Activated T-cell treated with anti-CD3 and anti-CD28 coated beads, Interleukin-2, amount 50 U/mL, for 48 hours (primary cell): ENCODE measurements around the gene SAMD14.

Source experiments
- DNase-seq, 2 experiments: peaks; one replicate each; pipeline ENCODE4 v3.0.0-alpha.2; 2020

The SAMD14 gene

GRCh38 chr17:50132104-50132794 lies 2.3 kb upstream of the SAMD14 start:
- DNase-seq = peak in 1 of 2 experiments; percentile 15

GRCh38 chr17:50130559-50131305 lies 772 bp upstream of the SAMD14 start:
- DNase-seq = peak in 1 of 2 experiments; percentile 40

- DNase-seq = peak in 1 of 2 experiments; percentile 21
Observed at GRCh38 chr17:50129353-50129727, 620 bp downstream of the SAMD14 start.

GRCh38 chr17:50128441-50129352 lies 1.3 kb downstream of the SAMD14 start:
- peak in 1 of 2 experiments; percentile 23 for DNase-seq

- DNase-seq = no peak
Observed at GRCh38 chr17:50127697-50128361, 2.1 kb downstream of the SAMD14 start.

GRCh38 chr17:50125420-50125997 lies 4.5 kb downstream of the SAMD14 start:
- DNase-seq = no peak

- no peak for DNase-seq
Observed at GRCh38 chr17:50123649-50124349, 6.2 kb downstream of the SAMD14 start.

- no peak for DNase-seq
Observed at GRCh38 chr17:50122945-50123344, 7.0 kb downstream of the SAMD14 start.

- no peak for DNase-seq
Observed at GRCh38 chr17:50120475-50121253, 9.3 kb downstream of the SAMD14 start.

- no peak for DNase-seq
Observed at GRCh38 chr17:50118828-50119218, 11.1 kb downstream of the SAMD14 start.

- no peak for DNase-seq
Observed at GRCh38 chr17:50118076-50118827, 11.7 kb downstream of the SAMD14 start.

- DNase-seq = peak; percentile 71 to 79
Observed at GRCh38 chr17:50117202-50118051, 12.5 kb downstream of the SAMD14 start.

- DNase-seq = no peak
Observed at GRCh38 chr17:50115756-50116155, 14.2 kb downstream of the SAMD14 start.

- peak; percentile 49 to 53 for DNase-seq
Observed at GRCh38 chr17:50114849-50115357, 15.1 kb downstream of the SAMD14 start.

- no peak for DNase-seq
Observed at GRCh38 chr17:50114401-50114800, 15.6 kb downstream of the SAMD14 start.

GRCh38 chr17:50113624-50114320 lies 16.2 kb downstream of the SAMD14 start:
- DNase-seq = no peak

GRCh38 chr17:50112694-50113093 lies 17.3 kb downstream of the SAMD14 start:
- no peak for DNase-seq
